HG03558 (cell line): Measurements from ENCODE around the gene CSF2.

Experiments used
- ATAC-seq: cut with Tn5 transposase; IDR thresholded peaks from one replicate; pipeline ENCODE4 v1.9.1; 2021; ENCODE audit warnings: moderate number of reproducible peaks; ENCODE audit not compliant: unreplicated experiment; ENCODE audit errors: extremely low read depth

The CSF2 gene

GRCh38 chr5:132054031-132054696, 19.4 kb upstream of the CSF2 start:
- ATAC-seq: no peak

DNA sequence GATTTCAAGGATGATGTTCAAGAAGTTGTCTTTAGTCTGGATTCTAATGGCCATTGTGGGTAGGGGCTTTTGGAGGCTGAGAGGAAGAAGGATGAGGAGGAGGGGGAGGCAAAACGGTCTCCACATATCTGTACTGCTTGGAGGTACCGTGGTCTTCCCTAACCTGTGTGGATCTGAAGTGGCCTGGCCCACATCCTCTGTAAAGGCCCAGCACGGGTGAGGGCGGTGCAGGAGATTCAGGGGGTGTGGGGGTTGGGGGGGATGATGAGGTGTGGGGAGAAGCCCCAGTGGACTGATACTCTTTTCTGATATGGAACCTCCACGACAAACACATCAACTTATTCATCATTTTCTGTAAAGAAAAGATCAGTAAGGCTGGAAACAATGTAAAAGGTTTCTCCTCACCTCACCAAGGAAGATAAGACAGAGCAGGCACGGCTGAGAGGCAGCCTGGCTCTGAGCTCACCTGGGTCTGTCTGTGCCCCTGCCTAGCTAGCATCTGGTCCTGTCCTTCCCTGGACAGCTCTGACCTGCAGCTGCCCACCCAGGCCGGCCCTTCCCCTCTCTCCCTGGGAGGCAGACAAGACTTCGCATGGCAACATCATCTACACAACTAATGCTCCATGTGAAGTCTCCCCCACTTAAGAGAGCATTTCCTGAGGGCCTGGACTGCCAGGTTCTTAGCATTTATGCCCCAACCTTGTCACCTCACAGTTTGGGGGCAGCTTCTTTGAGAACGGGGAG, 18.7 kb upstream of the CSF2 start:
- no peak for ATAC-seq

- ATAC-seq: no peak
Measured at GRCh38 chr5:132055441-132055807, 18.2 kb upstream of the CSF2 start.

- no peak for ATAC-seq
Measured at GRCh38 chr5:132055808-132056609, 17.6 kb upstream of the CSF2 start.

DNA sequence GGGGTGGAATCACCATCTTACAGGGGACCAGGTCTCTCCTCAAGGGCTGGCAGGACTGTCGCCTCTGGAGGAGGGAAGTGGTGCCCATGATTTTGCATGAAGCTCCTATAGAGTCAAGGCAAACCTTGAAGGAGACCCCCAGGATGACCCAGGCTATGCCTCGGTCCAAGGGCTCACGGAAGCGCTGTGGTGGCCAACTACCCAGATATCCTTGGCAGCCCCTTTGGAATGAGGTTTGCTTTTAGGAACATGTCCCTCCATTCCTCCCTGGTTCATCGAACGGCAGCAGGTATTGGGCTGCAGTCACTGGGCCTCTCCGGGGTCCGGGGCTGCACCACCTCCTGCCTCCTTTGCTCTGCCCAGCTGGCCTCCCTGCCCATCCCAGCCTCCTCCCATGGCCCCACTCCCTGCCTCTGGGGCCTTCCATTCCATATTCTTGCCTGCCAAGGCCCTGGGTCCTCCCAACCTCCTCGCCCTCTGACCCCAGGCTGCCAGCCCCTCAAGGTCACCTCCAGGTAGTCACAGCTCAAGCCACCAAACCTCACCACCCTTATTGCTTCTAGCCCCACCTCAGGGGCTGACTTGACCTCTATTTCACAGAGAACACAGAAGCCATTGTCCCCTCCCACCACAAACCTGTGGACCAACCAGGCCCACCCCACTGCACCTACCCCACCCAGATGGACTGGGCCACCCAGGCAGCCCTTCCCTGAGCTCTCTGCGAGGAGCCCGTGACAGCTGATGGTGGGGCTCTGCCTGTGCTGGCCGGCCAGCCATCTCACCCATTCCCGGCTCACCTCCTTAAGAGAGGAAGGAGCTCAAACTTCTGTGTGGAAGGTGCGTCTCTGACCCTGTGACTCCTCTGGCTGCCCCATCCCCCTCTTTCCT, 16.7 kb upstream of the CSF2 start:
- no peak for ATAC-seq

GRCh38 chr5:132057498-132058255, 15.9 kb upstream of the CSF2 start:
- no peak for ATAC-seq

- no peak for ATAC-seq
Measured at GRCh38 chr5:132058646-132059042, 14.9 kb upstream of the CSF2 start.

DNA sequence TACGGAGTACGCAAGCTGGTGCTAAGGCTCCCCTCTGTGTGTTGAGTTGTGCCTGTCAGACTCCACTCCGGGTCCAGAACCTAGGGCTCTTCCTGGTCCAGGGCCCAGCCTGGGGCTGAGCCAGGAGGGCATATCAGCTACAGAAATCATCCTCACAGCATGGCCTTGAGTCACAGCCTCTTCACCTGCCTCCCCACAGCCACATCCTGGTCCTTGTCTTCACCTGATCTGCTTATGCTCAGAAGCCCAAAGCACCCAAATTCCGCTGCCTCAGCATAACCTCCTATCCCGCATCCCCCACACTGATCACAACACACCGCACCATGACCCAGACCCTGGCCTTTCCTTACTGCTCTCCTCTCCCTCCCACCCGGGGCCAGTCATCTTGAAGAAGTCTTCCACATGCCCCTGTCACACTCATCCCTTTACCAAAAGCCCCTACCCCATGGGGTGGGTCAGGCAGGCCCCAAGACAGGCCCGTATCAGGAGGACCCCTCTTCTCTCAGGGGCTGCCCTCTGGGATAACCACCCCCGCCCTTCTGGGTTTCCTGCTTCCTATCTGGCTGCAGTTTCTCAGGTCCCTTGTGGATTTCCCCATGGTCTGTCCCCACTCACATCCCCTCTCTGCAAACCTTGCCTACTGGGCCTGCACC, 14.4 kb upstream of the CSF2 start:
- no peak for ATAC-seq

DNA sequence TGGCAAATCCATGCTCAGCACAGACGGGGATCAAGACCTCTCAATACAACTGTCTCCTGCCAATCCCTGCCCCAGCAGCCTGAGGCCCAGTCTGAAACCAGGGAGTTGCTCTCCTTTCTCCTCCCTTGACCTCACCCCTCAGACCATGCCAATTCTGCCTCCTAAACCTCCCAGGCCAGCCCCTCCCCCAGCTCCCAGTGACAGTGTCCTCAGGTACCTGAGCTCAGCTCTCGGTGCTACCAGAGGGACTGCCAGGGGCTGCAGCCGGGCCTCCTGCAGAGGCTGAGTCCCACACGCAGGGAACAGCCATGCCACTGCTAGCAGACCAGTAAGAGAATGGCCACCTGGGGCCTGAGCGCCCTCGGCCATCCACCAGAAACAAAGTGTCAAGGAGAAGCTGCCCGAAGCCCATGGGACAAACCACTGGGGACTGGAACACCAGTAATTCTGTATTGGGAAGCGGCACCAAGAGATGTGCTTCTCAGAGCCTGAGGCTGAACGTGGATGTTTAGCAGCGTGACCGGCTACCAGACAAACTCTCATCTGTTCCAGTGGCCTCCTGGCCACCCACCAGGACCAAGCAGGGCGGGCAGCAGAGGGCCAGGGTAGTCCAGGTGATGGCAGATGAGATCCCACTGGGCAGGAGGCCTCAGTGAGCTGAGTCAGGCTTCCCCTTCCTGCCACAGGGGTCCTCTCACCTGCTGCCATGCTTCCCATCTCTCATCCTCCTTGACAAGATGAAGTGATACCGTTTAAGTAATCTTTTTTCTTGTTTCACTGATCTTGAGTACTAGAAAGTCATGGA, 13.7 kb upstream of the CSF2 start:
- ATAC-seq: no peak

DNA sequence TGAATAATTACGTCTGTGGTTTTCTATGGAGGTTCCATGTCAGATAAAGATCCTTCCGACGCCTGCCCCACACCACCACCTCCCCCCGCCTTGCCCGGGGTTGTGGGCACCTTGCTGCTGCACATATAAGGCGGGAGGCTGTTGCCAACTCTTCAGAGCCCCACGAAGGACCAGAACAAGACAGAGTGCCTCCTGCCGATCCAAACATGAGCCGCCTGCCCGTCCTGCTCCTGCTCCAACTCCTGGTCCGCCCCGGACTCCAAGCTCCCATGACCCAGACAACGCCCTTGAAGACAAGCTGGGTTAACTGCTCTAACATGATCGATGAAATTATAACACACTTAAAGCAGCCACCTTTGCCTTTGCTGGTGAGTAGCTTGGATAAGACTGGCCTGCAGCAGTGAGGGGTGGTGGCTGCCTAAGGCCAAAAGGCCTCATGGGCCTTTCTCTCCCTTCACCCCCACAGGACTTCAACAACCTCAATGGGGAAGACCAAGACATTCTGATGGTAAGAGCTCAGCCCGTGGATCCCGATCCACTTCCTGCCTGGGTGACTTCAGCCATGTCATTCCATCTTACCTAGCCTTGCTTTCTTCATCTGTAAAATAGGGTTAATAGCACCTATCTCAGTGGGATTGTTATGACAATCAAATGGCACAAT, 13.0 kb upstream of the CSF2 start, which contains the start of gene IL3:
Gene IL3, plus strand, starts transcription at position 155 of the 661 bp plus-strand sequence. Its CDS starts 52 bp downstream, at position 207.
- ATAC-seq: no peak

DNA sequence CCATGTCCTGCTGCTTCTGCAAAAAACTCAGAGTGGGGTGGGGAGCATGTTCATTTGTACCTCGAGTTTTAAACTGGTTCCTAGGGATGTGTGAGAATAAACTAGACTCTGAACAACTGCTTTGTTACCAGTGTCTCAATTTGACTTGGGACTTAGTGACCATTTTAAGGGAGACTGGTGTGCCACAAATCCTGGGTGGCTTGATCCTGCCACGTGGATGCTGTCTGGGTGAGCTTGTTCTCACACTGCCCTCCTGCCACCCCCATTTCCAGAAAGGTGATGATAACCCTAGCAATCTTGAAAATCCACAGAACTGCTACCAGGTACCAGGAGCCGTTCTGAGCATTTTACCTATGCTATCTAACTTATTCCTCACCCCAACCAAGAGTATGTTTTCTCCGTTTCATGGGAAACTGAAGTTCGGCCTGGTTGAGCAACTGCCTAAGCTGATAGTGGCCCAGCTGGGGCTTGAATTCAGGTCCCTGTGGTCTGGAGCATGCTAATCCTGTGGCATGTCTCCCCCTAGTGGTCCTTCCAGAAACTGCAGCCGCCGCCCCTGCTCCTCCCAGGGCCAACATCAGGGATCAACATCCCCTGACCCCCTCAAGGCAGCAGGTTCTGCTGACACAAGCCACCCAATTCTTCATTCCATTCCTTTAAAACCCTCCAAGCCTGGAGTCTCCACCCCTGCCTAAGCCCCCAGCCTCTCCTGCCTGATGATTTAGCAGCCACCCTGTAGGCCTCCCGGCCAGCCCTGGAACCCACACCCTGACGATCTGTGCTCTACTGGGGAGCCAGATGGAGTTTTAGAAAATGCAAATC, 10.3 kb upstream of the CSF2 start:
- ATAC-seq: peak; percentile 51

DNA sequence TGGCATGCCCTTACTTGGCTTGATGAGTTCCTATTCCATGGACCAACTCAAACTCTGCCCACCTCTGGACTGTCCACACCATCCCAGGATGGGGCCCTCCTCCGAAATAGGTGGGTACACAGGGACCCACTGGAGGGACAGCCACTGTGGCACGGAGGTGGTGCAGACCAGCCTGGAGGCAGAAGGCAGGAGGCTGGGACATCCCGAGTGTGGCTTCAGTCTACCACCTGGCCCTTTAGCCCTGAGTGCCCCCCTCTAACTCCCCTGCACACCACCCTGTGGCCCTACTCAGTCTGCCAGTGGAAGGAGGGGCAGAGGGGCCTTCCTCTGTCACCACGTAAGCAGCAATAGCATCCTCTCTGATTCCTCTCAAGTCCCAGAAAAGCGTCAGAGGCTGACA, 9.4 kb upstream of the CSF2 start:
- no peak for ATAC-seq

GRCh38 chr5:132064738-132065331, 8.8 kb upstream of the CSF2 start:
- no peak for ATAC-seq

DNA sequence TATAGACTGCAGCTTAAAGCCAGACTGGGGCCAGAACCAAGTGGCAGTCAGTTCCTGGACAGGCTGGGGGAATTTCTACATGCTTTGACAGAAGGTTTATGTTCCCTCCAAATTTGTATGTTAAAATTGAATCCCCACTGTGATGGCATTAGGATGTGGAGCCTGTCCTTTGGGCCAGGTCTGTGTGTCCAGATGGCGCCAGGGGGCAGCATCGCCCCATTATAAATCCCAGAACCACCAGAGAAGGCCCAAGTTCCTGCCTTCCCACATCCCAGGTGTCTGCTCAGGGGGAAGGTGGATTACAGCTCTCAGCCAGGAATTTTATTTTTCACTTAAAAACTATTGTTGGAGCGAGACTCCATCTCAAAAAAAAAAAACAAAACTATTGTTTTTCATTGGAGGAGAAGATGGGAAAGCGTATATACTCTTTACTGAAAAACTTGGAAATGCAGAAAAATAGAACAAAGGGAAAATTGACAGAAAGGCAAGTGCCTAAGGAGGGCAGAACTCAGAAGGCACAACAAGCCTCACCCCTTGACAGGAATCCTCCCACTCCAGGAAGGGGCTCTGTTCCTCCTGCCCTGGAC, 8.1 kb upstream of the CSF2 start:
- no peak for ATAC-seq

GRCh38 chr5:132065951-132066701, 7.5 kb upstream of the CSF2 start:
- ATAC-seq: no peak
